HG02642 (cell line): ENCODE results near the gene RUNX3.

Experiments used
- ATAC-seq: cut with Tn5 transposase; IDR thresholded peaks from one replicate; pipeline ENCODE4 v1.9.1; 2021; ENCODE audit warnings: mild to moderate bottlenecking; ENCODE audit not compliant: unreplicated experiment, poor library complexity

RUNX3 gene

DNA sequence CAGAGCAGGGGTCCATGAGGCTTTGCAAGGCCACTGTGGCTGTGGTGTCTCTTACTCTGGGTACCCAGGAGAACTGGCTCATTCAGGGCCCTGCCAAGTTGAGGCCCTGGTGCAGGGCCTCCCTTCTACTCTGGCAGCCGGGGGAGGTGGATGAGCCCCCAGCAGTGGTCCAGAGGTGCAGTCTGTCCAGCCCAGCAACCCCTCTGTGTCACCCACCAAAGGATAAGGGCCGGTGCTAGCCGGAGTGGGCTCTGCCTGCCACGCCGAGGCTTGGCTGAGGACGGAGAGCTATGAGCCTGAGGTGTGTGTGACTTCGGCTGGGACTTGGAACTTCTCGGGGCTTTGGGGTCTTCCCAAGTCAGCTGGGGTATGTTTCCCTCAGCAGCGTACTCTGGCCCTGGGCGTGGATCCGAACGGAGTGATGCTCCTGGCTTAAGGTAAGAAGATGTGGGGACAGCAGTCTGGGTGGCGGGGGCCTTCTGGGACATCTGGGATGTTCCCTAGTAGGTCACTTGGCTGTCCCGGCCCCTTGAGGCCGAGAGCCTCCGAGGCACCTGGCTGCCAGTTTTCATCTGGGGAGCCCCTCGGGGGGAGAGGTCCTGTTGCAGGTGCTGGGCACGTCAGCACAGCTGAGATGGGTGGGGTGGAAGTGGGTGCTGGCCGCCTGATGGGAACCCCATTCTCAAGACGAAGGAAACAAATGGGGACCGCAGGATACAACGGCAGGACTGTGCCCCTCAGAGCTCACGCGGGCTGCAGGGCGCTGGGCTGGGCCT, 25.9 kb downstream of the RUNX3 start:
- no peak for ATAC-seq

- no peak for ATAC-seq
These were observed 26.5 kb downstream of the RUNX3 start for GRCh38 chr1:24903560-24903954.

DNA sequence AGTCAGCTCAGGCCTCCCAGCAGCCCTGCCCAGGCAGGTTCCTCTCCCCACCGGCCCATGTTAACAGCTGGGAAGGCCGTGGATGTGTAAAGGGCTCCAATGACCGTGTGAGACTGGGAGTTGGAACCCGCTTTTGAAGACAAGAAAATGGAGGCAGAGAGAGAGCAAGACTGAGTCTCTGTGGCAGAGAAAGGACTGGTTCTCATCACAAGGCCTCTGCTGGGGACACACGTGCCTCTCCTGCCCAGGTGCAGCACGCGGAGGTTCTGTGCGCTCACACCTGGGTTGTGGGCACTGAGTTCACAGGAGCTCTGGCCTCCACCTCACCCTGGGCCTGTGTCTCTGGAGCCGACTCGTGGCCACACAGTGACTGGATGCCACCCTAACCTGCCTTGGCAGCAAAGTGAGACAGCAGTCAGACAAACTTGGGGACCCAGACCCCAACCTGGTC, 27.0 kb downstream of the RUNX3 start:
- no peak for ATAC-seq

- ATAC-seq = no peak
These were observed 27.6 kb downstream of the RUNX3 start for GRCh38 chr1:24902471-24902891.

DNA sequence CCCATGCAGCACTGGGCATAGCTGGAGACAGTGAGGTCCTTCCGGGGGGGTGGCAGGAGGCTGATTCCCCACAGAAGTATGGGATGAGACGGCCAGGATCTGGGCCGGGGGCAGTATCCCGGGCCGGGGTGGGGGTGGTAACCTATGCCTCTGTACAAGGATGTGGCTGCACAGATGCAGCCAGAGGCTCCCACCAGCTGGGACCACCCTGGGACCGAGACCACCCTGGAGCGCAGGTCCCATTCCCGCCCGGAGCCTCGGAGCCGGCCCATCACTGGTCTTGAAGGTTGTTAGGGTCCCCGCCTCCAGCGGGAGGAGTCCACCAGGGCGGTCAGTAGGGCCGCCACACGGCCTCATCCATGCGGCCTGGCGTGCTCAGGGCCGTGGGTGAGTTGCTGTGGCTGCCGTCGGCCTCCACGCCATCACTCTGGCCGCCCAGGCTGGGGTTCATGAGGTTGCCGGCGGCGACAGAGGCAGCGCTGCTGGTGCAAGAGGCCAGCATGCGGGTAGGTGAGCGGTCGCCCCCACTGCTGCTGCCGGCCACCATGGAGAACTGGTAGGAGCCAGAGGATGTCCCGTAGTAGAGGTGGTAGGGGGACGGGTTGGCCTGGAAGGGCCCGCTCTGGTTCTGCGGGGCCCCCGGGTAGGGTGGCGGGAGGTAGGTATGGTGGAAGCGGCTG, 28.1 kb downstream of the RUNX3 start:
- ATAC-seq = no peak

- ATAC-seq = no peak
These were observed 28.9 kb downstream of the RUNX3 start for GRCh38 chr1:24900985-24901781.

GRCh38 chr1:24900486-24900849, 29.6 kb downstream of the RUNX3 start:
- no peak for ATAC-seq

GRCh38 chr1:24899581-24900485, 30.2 kb downstream of the RUNX3 start:
- ATAC-seq = no peak

DNA sequence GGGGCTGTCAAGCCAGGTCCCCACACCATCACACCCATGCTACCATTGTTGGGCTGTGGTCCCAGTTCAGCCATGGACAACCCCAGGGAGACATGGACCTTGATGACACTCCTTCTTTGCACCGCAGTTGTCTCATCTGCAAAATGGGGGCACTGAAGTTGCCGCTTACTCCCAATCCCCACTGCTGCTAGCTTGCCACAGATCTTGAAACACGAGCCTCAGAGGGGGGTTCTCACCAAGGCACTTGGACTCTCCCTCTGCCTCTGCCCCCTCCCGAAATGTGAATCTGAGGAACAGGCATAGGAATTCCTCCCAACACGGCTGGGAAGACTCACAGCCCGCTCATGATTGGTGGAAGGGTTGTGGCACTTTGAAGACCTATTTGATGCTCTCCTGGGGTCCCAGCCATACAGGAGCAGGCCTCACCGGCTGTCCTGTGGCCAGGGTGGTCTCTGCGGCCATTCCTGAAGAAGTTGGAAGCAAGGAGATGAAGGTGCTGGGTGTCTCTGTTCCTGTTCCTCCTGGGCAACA, 31.1 kb downstream of the RUNX3 start:
- ATAC-seq = no peak

- ATAC-seq = peak; percentile 40
These were observed 31.7 kb downstream of the RUNX3 start for GRCh38 chr1:24898152-24898908.

DNA sequence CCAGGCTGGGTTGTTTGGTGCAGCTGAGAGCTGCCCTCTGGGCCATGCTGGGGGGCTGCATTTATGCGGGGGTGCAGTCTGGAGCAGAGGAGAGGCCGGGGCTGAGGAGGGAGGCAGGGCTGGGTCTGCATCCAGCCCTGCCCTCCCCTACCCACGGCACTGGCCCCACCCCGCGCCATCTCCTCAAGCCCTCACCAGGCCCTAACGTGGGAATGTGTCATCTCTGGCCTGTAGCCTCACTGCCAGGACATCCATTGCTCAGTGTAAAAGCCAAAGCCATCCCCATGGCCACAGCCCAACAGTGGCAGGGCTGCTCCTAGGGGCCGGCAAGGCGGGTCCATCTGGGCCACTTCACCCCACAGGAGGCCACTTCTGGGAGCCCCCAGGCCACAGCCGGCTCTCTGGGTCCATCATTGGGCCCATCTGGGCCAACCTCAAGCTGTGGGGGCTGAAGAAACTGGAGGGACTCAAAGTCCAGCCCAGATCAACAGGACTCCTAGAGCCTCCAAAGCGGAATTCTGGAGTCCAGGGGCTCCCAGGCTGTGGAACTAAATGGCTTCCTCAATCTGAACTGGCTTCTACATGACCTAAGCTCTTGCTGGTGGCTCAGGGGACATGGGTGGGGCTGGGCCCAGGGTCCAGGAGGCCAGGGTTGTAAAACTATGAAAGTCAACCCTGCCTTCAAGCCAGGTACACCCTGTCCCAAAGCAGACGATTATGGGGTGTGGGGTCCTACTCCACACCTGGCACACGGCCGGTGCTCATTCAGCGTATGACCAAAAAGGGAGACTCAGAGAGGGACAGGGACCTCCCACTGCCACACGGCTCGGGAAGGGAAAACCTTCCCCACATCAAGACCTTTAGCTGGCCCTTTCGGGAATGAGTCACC, 32.6 kb downstream of the RUNX3 start:
- no peak for ATAC-seq

DNA sequence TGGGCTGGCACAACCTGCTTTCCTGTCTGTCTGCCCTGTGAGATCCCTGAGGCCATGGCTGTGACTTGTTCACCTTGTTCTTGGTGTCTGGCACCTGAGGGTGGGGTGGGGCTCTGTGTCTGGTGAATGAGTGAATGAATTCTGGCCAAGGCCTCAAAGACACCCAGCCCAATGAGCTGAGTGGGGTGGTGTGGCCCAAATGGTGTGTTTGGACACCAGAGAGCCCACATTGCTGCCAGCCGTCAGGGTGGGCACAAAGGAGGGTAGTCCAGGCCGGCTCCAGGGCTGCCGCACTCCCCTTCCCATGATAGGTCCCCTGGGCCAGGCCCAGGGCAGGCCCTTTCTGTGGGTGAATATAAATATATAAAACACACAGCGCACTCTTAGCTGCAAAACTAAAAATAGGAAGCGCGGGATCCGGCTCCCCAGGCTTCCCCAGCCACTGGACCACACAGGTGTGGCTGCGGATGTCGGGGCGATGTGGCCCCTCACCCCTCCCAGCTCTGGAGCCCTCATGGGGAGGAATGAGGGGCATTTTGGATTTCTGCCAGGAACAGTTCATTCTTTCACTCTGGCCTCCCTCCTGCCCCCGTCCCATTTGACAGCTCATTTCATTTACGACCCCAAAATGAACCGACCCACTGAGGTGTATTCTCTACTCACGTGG, 33.3 kb downstream of the RUNX3 start:
- no peak for ATAC-seq

DNA sequence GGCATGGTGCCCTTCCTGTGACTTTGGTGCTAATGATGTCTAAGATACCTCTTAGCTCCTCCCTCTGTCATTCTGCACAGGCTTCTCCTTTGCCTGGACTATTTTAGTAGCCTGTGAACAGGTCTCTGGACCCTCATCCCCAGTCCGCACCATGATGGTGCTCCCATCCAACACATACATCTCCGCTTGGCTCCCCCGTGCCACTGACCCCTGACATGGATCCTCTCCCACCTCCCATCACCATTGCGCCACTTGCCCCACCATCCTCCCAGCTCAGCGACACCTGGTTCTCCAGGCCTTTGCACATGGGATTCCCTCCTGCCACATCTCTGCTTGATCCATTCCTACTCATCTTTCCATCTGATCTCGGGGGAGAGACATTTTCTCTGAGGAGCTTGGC, 33.9 kb downstream of the RUNX3 start:
- no peak for ATAC-seq

GRCh38 chr1:24895511-24895910, 34.6 kb downstream of the RUNX3 start:
- ATAC-seq = no peak

- ATAC-seq = no peak
These were observed 36.1 kb downstream of the RUNX3 start for GRCh38 chr1:24894002-24894401.

- no peak for ATAC-seq
These were observed 36.6 kb downstream of the RUNX3 start for GRCh38 chr1:24893431-24893830.
